AG08396 (cell line): ENCODE measurements around the gene STK26.
"Not testable (repeated sequence)": the region's sequence is repeated elsewhere in the genome, so short reads cannot be mapped to it uniquely, and the experiment has no call there.

ENCODE experiments used
- DNase-seq: peaks from one replicate; pipeline ENCODE4 v3.0.0; 2012; ENCODE audit warnings: low spot score, mixed read lengths

Gene STK26

DNA sequence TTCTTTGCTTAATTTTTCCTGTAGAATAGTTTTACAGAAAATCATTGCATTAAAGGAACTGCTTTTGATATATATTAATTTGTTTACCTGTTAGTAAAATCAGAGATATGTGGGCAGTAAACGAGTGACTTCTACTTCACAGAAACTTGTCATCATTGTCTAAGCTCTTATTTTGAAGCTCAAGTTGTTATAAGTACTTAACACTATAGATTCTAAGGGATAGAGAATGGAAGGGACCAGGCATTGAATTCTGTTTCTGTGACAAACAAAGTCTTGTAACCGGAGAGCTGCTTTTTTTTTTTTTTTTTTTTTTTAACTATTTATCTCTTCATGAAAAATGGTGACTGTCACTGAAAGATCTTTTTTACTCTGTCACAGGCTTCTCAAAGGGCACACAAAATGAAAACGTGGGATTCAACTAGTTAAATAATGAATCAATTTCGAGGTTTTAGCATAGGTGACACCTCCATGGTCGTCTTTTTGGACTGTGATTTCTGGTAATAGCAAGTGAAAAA lies 14.4 kb downstream of the STK26 start:
- no peak for DNase-seq

DNA sequence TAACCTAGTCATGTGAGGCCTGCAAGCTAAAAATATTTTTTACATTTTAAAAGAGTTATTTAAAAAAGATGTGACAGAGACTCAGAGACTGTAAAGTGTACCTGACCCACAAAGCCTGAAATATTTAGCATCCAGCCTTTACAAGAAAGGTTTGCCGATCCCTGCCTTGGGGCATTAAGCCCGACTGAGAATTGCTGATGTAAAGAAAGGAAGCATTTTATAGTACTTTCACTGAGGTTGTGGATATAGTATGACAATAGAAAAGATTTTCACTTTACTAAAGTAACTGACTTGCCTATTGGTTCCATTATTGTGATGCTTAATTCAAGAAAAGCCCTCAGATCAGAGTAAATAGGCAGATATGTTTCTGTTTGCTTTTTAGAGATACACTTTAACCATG lies 17.0 kb downstream of the STK26 start:
- no peak for DNase-seq

DNA sequence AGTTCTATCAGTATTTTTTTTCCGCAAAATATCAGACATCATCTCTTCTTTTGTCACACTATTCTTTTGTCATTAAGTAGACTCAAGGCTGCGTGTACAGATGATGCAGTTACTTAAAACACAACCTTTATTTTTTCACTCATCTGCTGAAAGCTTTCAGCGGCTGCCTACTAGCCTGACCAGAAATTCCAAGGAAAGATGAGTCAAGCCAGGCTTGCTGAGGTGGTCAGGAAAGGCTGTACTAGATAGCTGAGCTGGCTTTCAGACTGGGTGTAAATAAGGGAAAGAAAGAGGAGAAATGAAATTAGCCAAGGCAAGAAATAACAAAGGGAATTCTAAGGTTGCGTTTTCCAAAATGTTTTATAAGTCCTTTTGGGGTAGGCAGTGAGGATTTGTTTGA lies 17.9 kb downstream of the STK26 start:
- DNase-seq, result no peak

DNA sequence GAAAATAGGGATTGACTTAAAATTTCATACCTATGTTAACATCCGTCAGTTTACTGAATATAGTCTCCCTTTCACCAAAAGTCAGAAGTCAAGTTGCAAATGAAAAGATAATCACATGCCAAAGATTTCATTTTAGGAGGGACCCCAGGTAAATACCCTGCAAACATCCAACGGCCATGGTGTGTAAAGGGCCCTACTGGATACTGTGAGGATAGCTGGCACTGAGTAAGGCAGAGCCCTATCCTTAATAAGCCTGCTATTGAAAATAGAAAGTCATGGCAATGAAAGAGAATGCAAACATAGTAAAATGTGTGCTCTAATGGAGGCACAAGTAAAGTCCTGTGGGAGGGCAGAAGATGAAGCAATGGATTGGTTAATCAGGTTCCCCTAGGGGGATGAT lies 20.9 kb downstream of the STK26 start:
- no peak for DNase-seq

DNA sequence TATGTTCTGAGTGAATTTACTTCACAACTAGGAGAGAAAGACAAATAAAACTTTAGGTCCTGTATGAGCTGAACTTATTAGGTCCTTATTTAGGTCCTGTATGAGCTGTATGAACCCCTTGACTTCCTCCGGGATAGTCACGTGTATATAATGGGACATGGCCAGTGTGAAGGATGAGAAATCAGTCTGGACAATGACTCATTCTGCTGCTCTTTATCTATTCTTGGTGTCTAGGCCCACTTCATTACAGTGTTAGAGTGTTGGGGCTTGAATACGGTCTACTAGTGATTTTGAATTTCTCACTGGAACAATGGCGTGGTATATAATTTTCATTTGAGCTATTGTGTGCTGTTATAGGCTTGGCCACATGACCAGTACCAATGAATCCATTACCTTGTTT lies 21.9 kb downstream of the STK26 start:
- no peak for DNase-seq

DNA sequence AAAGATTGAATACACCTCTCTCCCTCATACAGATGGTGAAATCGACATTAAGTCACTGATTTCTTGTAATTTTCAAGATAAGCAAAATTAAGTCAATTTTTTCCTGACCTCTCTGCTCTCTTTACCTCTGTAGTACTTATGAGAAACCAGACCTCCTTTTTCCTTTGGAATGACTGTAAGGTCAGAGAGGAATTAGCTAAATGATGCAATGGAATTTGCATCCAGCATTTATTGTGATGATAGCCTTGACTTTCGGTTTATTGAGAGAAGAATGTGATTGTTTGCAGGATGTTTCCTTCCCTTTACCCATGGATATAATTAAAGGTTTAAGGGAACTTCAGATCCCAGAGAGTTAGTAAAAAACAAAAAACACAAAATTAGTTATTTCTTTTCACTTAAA lies 22.4 kb downstream of the STK26 start:
- no peak for DNase-seq

DNA sequence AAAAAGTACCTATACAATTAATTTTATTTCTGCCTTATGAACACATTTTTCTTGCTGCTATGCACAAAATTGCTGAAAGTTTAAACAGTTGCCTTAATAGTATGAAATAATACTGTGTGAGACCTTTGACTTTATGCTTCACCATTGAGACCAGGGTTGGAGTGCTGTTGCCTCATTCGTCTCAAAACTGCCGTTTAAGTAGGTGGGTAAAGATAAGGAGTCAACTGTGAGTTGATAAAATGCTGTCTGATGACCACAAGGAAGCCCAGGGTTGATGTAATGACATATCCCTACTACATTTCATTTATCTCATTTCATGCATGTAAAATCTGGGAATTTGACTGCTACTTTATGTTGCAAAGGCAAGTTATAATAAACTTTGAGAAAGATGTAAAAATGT lies 23.4 kb downstream of the STK26 start:
- DNase-seq, result no peak

DNA sequence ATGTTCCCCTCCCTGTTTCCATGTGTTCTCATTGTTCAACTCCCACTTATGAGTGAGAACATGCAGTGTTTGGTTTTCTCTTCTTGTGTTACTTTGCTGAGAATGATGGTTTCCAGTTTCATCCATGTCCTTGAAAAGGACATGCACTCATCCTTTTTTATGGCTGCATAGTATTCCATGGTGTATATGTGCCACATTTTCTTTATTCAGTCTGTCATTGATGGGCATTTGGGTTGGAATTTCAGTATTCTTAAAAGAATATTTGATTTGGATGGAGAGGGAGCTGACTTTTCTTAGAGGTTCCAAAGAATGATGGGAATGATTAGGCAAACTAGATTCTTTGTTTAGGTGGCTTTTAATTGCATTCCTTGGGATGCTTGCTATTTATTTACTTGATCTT lies 28.7 kb downstream of the STK26 start:
- not testable (repeated sequence) for DNase-seq

DNA sequence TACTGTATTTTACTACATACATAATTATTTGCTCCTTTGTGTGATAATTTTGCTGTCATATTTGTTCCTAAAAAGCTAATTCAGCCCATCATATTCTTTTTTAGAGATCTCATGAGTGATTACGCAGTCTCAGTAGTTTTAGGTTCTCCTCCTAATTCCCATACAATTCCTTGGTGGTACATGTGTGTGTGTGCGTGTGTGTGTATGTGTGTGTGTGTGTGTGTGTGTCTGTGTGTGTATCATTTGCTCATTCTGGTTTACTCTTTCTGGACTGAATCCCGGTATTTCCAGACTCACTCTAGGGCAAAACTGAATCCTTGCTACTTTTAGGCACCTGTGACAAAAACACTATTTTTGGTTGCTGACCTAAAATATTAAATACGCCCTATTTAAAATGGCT lies 34.9 kb downstream of the STK26 start:
- no peak for DNase-seq

DNA sequence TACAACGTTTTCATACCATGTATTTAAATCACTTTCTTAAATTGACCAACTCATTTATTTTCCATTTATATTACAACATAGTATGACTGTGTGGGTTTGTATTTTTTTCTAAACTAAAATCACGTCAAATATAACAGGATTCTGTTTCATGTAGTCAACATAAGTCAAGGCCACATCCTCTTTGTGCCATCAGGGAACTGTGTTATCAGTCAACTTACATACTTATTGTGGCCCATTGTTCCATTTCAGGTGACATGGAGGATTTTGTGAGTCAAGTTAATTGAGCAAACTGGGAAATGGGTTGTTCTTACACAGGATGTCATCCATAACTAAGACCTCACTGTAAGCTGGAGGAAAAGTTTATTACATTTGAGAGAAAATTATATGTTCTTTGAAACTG lies 35.9 kb downstream of the STK26 start:
- DNase-seq, result no peak

DNA sequence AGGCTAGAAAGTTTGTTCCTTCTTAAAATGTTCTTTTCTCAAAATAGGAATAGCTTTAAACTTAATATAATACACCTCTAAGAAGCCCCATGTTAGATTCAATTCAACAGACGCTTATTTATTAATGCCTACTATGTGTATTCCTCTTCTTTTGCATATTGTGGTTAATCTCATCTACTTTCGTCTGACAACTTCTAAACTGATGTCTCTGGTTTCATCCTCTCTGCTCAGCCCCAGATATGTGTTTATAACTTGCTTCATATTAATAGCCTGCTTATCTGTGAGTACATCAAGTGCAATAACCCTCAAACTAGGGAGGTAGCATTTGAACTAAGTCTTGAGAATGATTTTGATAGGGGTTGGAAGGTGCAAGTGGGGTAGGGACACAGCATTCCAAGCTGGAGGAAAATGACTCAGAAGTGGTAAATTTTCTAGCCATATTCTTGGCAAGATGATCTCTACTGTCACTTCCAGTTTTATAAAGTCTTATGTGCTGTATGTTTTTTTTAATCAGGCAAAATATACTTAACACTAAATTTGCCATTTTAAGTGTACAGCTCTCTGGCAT lies 37.0 kb downstream of the STK26 start:
- DNase-seq, result no peak

DNA sequence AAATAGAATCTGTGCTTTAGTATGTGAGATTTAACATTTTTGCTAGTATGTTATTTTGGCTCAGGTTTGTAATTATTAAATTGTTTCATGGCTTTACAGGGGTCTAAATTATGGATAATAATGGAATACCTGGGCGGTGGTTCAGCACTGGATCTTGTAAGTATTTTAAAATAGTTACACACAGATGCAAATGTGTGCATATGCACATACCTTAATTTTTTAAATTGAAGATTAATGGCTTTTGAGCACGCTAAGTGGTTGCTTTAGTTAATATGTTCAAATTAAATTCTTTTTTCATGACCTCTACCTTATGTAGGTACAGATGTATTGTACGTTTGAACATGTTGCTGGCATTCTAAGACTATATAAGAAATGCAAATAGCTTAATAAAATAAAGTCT lies 40.2 kb downstream of the STK26 start:
- DNase-seq, result no peak

DNA sequence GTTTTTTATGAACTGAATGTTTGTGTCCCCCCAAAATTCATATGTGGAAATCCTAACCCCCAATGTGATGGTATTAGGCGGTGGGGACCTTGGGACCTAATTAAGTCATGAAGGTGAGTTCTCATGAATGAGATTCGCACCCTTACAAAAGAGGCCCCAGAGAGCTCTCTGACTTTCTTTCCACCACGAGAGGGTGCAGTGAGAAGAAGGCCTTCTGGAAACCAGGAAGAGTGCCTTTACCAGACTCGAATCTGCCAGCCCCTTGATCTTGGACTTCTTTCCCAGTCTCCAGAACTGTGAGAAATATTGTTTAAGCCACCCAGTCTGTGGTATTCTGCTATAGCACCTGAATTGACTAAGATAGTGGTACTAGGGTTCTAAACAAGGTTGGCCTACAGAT lies 40.8 kb downstream of the STK26 start:
- no peak for DNase-seq

DNA sequence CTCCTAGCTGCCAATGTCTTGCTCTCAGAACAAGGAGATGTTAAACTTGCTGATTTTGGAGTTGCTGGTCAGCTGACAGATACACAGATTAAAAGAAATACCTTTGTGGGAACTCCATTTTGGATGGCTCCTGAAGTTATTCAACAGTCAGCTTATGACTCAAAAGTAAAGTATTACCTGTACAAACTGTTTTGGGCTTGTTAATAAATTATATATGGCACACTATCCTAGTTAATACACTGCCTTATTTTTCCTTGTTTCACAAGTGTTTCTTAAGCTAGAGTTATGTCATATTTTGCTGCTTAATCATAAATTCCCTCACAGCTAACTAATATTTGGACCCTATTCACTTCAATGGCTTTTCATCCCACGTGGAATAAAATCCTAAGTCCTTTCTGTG lies 45.3 kb downstream of the STK26 start:
- DNase-seq, result no peak

DNA sequence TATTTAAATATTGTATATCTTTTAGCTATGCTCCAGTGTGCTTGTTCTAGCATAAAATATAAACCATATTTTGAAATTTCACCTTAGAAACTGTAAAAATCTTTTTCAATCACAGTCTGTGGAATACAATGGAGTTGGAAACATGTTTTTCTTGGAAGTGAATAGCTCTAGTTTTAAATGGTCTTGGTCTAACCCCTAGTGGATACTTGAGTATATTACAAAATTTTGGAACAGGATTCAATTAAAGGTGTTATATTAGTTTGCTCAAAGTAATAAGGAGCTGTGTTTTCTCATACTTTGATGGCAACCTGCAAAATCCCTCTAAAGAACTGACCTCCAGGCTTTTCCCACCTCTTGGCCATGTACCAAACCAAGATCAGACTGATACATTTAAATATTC lies 48.2 kb downstream of the STK26 start:
- no peak for DNase-seq

DNA sequence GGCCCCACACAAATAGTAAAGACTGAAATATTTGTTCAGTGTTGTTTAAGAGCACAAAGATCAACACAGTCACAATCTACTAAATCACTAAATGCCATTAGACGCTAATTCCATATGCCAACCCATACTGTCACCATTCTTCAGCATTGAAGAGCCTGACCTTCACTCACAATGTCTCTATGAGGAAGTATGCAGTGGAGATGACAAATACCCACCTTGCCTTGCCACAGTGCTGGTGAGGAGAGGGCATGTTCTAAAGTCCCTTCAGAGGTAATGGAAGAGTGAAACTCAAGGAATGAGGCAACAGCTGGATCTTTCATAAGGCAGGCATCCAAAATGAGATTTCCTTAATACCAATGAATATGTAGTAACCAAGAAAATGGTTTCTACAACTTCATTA lies 54.3 kb downstream of the STK26 start:
- DNase-seq, result no peak

DNA sequence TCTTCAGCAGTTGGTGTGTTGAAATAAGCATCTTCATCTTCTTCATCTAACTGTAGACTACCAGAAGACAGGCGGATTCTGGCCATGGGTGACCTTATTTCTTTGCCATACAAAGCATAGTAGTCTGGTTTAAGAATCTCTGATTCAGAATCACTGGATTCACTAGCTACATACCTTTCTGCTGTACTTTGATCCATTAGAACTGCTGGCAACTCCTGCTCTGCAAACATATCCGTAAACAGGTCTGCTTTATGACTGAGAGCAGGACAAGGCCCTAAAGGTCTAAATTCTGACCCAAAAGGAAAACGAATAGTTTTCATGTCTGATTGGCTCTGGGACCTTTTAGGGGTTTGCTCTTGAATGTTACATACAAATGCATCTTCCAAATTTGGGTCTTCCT lies 54.8 kb downstream of the STK26 start:
- no peak for DNase-seq

DNA sequence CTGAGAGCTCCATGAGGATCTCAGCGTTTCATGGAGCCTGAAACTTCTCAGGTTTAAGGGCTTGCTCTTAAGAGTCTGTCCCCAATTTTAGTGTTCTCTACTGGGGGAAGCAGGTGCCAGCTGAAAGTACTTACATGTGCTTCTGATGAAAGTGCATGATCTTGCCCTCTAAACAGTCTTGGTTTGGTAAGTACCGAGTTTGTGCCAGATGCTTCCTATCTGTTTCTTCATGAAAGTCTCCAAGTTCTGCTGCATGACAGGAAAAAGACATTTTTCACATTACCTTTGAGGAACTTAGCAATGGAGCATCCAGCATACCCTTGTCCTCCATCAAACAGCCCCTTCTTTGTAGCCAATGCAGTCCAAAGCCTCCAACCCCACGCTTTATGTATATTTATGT lies 62.7 kb downstream of the STK26 start:
- DNase-seq, result no peak

DNA sequence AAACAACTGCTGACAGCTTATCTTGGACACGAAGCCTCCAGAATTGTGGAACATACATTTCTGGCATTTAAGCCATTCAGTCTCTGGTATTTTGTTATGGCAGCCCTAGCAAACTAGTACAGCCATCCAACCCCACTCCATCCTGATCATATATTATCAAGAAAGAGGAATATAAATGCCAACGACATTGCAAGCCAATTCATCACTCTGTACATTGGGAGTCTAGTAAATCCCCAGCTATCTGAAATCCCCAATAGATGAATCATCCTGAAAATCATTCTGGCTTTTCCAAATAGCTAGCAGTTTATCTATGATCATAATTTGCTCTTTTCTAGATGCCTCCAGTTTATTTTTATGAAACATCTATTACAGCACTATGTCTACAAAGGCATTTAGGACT lies 63.6 kb downstream of the STK26 start:
- no peak for DNase-seq

DNA sequence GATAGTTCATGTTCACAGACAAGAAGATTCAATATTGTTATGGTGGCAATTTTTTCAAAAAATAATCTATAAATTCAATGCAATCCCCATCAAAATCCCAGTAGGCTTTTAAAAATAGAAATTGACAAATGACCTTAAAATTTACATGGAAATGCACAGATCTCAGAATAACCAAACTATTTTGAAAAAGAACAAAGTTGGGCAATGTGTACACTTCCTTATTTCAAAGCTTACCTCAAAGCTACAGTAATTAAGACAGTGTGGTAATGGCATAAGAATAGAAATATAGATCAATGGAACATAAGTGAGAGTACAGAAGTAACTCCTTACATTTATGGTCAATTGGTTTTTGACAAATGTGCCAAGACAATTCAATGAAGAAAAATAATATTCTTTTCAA lies 65.8 kb downstream of the STK26 start:
- no peak for DNase-seq

DNA sequence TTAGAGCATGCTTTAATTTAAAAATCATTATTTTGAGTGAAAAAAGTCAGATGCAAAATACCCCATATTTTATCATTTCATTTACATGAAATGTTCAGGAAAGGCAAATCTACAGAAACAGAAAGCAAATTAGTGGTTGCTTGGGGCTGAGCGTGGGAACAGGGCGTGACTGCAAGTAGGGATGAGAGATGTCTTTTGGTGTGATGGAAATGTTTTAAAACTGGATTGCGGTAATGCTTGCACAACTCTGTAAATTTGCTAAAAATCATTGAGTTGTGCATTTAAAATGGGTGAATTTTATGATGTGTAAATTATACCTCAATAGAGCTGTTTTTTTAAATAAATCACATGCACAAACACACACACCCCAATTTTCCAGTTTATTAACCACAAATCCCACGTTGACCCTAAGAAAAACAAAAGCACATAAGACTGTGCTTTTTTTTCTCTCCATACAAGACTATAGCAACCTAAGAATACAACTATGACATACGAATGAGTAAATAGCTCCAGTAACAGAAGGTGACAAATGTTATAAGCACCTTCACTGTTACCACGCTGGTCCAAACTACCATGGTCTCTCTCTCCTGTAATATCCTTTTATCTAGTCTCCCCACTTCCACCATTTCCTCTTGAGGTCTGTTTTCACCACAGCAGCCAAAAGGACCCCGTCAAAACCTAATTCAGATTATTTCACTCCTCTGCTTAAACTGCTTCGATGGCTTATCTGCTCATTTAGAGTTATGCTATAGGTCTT lies 67.5 kb downstream of the STK26 start:
- DNase-seq, result no peak

DNA sequence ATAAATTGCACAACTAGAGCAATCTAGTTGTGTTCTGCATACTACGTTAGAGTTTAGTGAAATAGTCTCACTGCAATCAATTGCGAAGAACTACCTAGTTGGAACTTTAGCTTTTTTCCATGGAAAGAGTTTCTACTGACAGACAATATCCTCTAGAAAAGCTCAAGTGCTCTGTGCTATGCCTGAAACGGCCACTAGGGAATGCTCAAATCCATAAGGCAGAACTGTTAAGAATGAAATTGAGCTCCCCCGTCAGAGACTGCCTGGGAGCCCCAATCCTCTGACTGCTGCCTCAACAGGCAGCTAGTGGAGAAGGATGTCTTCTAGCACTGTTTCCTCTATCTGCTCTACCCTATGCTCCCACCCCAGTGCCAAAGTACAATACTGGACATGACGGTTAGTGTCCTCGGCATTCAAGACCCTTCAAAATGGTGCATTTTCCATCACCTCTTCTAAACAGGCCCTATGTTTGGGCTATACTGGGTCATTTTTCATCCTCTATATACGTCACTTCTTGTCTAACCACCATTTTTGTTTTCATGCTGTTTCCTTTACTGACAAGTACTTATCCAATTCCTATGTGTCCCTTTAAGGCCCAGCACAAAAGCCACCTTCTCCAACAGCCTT lies 69.5 kb downstream of the STK26 start:
- DNase-seq, result peak; percentile 47

DNA sequence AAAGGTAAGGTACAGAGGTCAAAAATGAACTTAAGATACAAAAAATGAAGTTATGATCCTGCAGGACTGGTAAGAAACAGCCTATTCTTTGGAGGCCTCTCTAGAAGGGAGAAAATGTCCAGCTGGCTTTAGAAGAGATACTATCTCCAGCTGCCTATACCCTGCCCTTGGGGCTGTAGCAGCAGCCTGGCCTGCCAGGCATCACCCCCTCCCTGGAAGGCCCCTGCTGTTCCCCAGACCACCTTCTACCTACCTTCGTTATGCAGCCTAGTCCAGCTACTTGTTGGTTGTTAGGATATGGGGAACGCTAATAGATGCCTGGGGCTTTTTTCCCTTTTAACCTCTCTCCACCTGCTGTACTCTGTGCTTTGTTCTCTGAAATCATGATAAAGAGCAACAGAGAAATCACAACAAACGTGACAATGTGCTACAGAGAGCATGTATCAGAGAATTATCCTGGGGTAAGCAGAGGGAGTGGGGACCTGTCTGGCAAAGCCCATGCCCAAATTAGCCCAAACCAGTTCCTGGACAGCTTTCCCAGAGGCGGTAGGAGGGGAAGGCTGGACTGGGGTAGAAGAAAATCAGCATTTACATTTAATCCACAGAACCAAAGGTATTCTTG lies 70.2 kb downstream of the STK26 start:
- DNase-seq, result no peak
